Ectodermal cell (in vitro differentiated cells): ENCODE data around the gene SLC30A4.

Source experiments
- H3K27ac ChIP-seq: 2 replicates; pipeline ENCODE4 v1.7.0; 2013; ENCODE audit warnings: mild to moderate bottlenecking, low read depth, low read length; ENCODE audit not compliant: insufficient read depth, poor library complexity, severe bottlenecking
- H3K27me3 ChIP-seq: 2 replicates; pipeline ENCODE4 v1.7.0; 2013; ENCODE audit warnings: mild to moderate bottlenecking, low read length; ENCODE audit not compliant: insufficient read depth, control insufficient read depth, poor library complexity, severe bottlenecking
- H3K36me3 ChIP-seq: one replicate; pipeline ENCODE4 v1.7.0; 2013; ENCODE audit warnings: low read length; ENCODE audit not compliant: control insufficient read depth, insufficient read depth
- H3K4me1 ChIP-seq: one replicate; pipeline ENCODE4 v1.7.0; 2013; ENCODE audit warnings: low read length; ENCODE audit not compliant: control insufficient read depth, insufficient read depth
- H3K4me3 ChIP-seq: 2 replicates; pipeline ENCODE4 v1.7.0; 2013; ENCODE audit warnings: low read depth, low read length, control low read depth; ENCODE audit not compliant: insufficient read depth
- H3K9me3 ChIP-seq: 2 replicates; pipeline ENCODE4 v1.7.0; 2013; ENCODE audit warnings: mild to moderate bottlenecking, low read length, moderate library complexity; ENCODE audit not compliant: control insufficient read depth
- WGBS, 2 experiments: methylation state at CpG; one replicate each; pipeline ENCODE4 v1.1.7; 2013; ENCODE audit warnings: missing lambda C conversion rate in 2 of 2; 5-methylcytosine and 5-hydroxymethylcytosine counted together

Gene SLC30A4

DNA sequence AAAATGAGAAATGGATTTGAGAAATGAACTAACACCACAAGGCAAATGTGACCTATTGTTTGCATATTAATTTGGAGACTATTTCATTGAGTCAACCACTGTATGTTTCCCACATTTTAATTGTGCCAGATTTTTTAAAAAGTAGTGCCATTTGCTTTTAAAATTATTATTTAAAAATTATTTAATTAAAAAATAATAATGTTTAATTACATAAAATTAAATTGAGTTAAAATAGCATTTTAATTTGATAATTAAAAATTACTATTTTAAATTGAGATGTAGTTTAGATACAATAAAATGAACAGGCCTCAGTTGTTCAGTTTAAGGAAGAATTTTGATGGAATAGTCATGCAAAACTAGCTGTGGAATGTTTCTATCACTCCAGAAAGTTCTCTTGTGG is 81.5 kb downstream of the SLC30A4 start:
- Histone ChIP-seq H3K36me3 (no peaks in the 10 kb centered on the region), H3K27ac (no peak overlapping the region), H3K4me1 (no peaks in the 10 kb centered on the region), H3K27me3 (no peaks in the 10 kb centered on the region), H3K9me3 (no peaks in the 10 kb centered on the region), H3K4me3 (no peak overlapping the region)

- Histone ChIP-seq H3K9me3 (no peaks in the 10 kb centered on the region), H3K27me3 (no peaks in the 10 kb centered on the region), H3K4me3 (no peak overlapping the region), H3K27ac (no peak overlapping the region), H3K36me3 (no peaks in the 10 kb centered on the region), H3K4me1 (no peaks in the 10 kb centered on the region)
- WGBS, 2 experiments = 86 to 87% methylated on average over 5 of the region's 5 CpGs
These were observed 82.9 kb downstream of the SLC30A4 start for GRCh38 chr15:45439521-45440260.

- WGBS, 2 experiments = 88 to 92% methylated on average over 8 of the region's 8 CpGs
- no peaks in the 10 kb centered on the region for H3K36me3 ChIP-seq
- H3K9me3 ChIP-seq = no peaks in the 10 kb centered on the region
- peaks cover 27% of the 10 kb centered on the region for H3K27me3 ChIP-seq
- no peak overlapping the region for H3K4me3 ChIP-seq
- no peaks in the 10 kb centered on the region for H3K4me1 ChIP-seq
- H3K27ac ChIP-seq = no peak overlapping the region
These were observed 87.2 kb downstream of the SLC30A4 start for GRCh38 chr15:45435124-45435903.

- Histone ChIP-seq H3K27me3 (peaks cover 36% of the 10 kb centered on the region), H3K4me3 (no peak overlapping the region), H3K9me3 (no peaks in the 10 kb centered on the region), H3K27ac (no peak overlapping the region), H3K4me1 (no peaks in the 10 kb centered on the region), H3K36me3 (no peaks in the 10 kb centered on the region)
- 89 to 97% methylated on average over 1 to 2 of the region's 2 CpGs for WGBS, 2 experiments
These were observed 88.4 kb downstream of the SLC30A4 start for GRCh38 chr15:45434078-45434567.

GRCh38 chr15:45431511-45431910 is 91.0 kb downstream of the SLC30A4 start:
- peaks cover 37% of the 10 kb centered on the region for H3K27me3 ChIP-seq
- H3K27ac ChIP-seq = no peak overlapping the region
- H3K4me3 ChIP-seq = no peak overlapping the region
- 48 to 60% methylated on average over 2 of the region's 2 CpGs for WGBS, 2 experiments
- no peaks in the 10 kb centered on the region for H3K9me3 ChIP-seq
- no peaks in the 10 kb centered on the region for H3K4me1 ChIP-seq
- H3K36me3 ChIP-seq = no peaks in the 10 kb centered on the region

DNA sequence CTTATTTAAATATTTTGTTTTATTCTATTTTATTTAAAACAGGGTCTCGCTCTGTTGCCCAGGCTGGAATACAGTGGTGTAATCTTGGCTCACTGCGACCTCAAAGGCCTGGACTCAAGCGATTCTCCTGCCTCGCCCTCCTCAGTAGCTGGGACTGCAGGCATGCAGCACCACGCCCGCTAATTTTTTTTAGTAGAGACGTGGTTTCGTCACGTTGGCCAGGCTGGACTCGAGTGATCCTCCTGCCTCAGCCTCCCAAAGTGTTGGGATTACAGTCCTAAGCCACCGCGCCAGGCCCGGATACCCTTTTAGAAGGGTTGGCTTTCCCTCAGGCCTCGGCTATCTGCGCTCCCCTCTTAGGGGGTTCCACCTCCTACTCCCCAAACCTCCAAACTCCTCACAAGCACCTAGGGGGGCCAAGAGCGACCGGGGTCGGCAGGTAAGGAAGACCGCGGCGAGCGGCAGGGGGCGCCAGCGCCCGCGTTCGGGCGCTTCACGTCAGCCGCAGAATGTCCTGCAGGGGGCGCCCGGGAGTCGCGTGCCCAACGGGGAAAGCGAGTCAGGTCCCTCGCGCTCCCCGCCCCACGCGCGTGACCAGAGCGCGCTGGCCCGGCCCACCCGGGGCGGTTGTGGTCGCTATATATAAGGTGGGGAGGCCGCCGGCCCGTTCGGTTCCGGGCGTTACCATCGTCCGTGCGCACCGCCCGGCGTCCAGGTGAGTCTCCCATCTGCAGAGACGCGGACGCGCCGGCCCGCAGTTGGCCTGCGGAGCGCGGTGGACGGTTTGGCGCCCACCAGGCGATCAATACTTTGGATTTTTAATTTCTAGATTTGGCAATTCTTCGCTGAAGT is 92.4 kb downstream of the SLC30A4 start:
- Histone ChIP-seq H3K27me3 (peaks cover 37% of the 10 kb centered on the region), H3K4me3 (peak overlapping the region; percentile 24)
- WGBS, 2 experiments = 12 to 13% methylated on average over 73 of the region's 73 CpGs

More for the DNA sequence above, 92.4 kb downstream of the SLC30A4 start:
- Histone ChIP-seq H3K27ac (no peak overlapping the region), H3K36me3 (no peaks in the 10 kb centered on the region), H3K9me3 (no peaks in the 10 kb centered on the region), H3K4me1 (no peaks in the 10 kb centered on the region)
